Activated CD8-positive, alpha-beta memory T cell treated with anti-CD3 and anti-CD28 coated beads for 36 hours (primary cell): ENCODE results near the gene WDSUB1. TPM values are rescaled to one million over a fixed set of nuclear protein-coding genes. Genes with fewer than 3 reads are reported as not detected.

Experiments used
- CTCF ChIA-PET: fragments of 350-600 bp; sonication (Branson Sonifier 250); formaldehyde crosslinking; loops from one replicate; lab custom pipeline; 2021; ENCODE audit warnings: antibody characterized with exemption; lab: Charles Lee
- POLR2A ChIA-PET: fragments of 350-600 bp; sonication (Branson Sonifier 250); formaldehyde crosslinking; loops from one replicate; lab custom pipeline; 2021; ENCODE audit warnings: antibody characterized with exemption; lab: Charles Lee
- total RNA-seq, 2 experiments: library from RNA; stranded (reverse); gene quantifications; one replicate each; pipeline ENCODE4 v1.2.3, GENCODE V29; 2021

The WDSUB1 gene
- total RNA-seq, 2 experiments from 2014 or later, result 5.3 to 5.8 TPM

DNA sequence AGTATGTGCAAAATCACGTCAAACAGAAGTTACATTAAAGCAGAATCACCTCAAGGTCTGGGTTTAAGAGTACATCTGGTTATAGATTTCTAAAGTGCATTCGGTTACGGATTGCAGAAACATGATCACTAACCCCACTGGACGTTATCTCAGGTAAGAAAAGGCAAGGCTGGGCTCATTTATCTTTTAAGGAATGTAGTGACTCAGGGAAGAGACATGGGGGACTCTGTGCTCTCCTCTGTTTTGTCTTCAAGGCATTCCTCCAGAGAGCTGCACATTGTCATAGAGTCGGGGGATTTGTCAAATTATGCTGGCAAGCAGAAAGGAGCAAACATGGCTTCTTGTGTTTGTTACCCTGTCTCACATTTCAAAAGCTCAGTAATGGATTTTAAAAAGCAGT is 14.3 kb downstream of the WDSUB1 start:
- ChIA-PET POLR2A (no interaction called here), CTCF (no interaction called here)

DNA sequence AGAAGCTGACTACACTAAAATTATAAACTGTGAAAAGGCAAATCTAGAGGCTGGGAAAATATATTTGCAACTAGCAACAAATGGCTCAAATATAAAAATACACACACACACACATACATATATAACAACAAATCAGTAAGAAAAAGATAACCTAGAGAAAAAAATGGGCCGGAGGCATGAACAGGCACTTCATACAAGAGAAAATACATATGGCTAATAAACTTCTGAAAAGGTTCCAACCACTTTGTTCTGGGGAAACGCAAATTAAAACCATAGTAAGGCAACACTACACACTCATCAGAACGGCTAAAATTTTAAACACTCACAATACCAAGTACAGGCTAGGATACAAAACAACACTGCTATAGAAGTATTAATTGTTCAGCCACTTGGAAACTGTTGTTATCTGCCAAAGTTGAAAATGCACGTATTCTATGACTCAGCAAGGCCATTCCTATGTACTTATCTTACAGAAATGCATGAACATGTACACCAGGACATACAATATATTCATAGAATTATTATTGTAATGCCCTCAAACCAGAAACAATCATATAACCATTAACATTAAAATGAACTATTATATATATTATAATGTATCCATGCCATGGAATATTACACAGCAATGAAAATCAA is 15.6 kb downstream of the WDSUB1 start:
- ChIA-PET POLR2A (no interaction called here), CTCF (no interaction called here)

DNA sequence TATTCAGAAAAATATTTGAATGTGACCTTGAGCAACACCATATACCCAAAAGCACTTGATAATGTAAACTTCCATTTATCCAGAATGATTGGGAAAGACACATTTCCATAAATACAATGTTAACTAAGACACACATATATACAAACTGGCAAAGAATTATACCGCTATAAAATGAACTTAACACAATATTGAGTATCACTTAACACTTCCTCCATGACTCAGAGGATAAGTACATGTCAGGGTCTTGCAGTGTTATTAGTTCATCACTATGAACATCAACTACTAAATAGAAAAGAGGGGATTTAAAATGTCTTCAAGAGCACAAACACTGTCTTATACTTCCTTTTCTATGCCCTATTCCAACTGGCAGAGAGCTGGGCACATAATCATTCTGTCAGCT is 18.6 kb downstream of the WDSUB1 start:
- ChIA-PET POLR2A (no interaction called here), CTCF (no interaction called here)

DNA sequence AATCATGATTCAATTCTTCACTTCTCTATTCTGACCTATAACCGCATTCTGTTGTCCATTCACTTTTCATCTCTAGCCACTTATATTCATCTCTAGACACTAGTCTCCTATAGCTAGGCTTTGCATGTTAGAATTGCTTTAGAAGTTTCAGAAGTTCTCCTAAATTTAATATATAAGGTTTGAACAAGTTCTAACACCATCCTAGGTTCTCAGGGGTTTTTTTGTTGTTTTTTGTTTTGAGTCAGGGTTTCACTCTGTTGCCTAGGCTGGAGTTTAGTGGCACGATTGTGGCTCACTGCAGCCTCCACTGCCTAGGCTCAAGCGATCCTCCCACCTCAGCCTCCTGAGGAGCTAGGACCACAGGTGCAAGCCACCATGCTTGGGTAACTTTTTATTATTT is 19.9 kb downstream of the WDSUB1 start:
- ChIA-PET CTCF (no interaction called here), POLR2A (no interaction called here)

DNA sequence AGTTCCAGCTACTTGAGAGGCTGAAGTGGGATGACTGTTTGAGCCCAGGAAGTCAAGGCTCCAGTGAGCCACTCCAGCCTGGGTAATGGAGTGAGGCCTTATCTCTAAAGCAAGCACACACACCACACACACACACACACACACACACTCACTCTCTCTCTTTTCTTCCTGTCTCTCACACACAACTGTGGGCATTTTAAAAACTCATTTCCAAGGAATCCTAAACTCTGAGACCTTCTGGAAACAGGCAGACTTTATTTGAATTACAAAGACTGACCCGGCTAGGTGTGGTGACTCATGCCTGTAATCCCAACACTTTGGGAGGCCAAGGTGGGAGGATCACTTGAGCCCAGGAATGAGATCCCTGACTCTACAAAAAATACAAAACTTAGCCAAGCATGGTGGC is 21.3 kb downstream of the WDSUB1 start:
- POLR2A ChIA-PET, result no interaction called here
- CTCF ChIA-PET, result no interaction called here

DNA sequence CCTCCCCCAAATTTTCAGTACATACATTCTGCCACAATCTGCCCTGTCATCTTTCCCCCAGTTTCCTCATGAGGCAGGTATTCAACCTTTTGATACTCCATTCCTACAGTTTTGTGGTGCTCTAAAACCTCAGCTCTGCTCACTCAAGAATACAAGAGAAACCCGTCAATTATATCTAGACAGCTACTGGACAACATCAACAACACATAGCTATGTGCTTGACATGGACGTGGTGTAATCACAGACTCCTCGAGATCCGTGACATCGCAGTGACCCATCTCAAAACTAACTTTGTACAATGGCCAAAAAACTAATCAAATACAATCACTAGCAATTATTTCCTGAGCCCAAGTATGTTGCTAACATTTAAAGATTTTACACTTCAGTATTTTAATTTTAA is 23.6 kb downstream of the WDSUB1 start:
- ChIA-PET CTCF (no interaction called here), POLR2A (no interaction called here)

DNA sequence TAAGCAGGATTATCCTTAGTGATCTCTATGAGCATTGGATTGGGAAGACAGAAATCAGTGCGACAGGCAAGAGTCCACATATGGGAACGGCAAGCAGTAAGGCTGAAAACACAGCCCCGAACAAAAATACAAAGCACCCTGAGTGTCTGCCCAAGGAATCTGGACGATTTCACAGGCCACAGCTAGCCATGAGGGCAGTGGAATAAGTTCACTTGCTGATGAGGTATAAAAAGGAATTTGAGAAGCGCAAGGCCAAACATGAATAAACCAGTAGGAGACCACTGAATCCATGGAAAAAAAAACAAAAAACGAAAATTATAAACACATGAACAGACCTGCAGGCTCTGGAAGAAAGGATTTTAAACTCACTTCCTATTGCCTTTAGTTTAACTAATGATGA is 24.3 kb downstream of the WDSUB1 start:
- CTCF ChIA-PET, result no interaction called here
- POLR2A ChIA-PET, result no interaction called here

DNA sequence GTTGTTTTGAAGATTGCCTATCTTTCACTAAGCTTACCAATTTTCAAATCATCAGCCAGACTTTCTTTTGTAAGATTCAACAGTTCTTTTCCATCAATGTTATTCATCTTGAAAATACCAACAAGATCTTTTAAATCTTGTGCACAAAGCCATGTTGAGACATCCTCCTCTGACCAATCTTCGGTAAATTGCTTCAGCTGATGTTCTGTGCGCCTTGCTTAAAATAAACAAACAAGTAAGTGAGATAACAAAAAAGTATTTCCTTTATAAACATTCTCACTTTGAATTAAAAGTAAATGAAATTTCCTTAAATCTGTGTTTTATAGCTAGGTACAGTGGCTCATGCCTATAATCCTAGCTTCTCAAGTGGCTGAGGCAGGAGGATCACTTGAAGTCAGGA is 30.3 kb downstream of the WDSUB1 start:
- CTCF ChIA-PET, result no interaction called here
- POLR2A ChIA-PET, result no interaction called here

DNA sequence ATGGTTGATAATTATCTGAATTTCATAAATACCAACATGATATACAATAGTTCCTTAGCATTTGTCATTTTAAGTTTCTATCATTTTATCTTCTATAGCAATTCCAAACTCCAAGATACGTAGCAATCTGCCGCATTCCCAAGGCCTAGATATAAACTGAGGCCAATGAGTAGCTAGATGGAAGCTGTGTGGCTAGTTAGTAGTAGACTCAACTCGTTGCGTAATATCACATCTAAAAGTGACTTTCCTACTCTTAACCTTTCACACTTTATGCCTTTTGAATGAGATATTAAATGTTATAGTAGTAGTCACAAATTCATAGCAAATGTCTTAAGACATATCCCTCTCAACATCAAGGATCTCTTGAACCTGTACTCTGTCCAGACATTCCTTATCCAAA is 33.6 kb downstream of the WDSUB1 start:
- POLR2A ChIA-PET, result no interaction called here
- CTCF ChIA-PET, result no interaction called here

DNA sequence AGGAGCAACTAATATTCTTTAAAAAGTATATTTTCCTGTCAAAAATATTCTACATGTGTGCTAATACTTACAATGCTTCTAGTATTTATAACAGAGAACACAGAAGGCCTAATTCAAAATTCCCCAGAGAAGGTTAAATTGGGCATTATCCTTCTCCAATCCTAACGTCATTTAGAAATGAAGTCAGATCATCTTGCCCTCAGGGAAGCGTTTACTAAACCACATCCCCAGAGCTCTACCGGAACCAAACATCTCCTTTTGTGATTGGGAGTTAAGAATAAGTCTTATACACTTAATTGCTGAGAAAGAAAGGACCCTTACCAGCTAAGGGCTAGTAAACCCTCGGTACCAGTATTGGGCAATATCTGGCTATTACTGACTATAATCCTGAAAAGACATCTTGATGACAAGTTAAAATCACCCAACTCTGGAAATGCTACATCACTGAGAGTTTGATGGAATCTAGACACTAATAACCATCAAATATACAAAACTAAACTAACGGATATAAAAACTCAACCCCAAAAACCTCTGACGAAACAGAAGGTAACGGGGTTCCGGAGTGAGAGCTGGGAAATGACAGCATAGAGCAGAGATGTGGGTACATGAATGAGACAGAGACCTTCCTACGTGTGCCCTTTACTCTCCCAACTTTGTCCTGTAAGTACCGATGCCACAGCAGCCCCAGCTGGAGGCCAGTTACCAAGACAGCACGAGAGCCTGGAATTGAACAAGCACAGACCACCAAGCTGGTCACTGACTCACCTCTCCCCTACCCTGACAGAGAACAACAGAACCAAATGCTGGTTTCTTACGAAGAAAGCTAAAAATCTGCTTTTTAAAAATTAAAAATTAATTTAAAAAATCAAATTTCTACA is 35.0 kb downstream of the WDSUB1 start:
- CTCF ChIA-PET, result no interaction called here
- POLR2A ChIA-PET, result no interaction called here

DNA sequence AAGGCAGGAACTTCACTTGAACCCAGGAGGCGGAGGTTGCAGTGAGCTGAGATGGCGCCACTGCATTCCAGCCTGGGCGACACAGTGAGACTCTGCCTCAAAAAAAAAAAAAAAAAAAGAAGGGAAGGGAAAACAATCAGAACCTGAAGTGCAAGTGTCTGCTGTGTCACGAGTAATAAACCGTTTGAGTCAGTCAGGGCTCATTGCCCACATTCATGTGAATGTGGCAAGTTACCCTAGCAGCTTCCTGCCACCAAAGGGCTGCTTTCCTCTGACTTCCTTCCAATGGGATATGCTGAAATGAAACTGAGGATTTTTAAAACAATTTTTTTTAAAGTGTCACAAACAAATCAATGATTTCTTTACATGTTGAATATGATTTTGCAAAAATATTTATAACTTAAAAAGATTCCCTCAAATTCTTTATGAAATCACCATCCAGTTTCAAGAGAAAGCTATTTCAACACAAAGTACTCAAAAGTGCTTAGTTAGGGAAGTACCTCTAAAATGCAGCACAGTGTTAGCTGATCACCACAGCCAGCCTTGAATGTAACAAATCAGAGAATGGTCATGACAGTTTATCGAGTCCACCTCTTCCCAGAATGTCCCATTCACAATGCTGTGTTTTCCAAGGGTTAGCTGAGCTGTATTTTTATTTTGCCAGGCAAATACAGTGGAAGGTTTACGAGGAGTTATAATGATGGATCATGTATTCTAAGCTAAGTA is 36.4 kb downstream of the WDSUB1 start:
- POLR2A ChIA-PET, result no interaction called here
- CTCF ChIA-PET, result no interaction called here

DNA sequence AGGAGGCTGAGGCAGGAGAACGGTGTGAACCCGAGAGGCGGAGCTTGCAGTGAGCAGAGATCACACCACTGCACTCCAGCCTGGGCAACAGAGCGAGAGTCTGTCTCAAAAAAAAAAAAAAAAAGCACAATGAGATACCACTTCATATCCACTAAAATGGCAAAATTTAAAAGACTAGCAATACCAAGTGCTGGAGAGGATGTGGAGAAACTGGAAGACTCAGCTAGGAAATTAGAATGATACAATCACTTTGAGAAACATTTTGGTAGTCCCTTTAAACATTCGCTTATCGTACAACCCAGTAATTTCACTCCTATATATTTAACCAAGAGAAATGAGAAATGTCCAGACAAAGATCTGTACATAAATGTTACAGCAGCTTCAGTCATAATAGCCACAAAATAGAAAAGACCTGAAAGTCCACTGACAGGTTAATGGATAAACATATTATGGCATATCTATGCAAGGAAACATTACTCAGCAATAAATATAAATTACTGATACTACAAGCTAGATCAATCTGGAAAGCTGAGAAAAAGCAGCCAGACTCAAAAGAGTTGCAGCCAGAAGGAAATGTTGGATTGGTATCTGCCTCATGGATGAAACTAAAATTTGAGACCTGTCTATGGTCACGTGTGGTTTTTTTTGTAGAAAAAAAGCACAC is 40.0 kb downstream of the WDSUB1 start:
- ChIA-PET POLR2A (no interaction called here), CTCF (no interaction called here)

DNA sequence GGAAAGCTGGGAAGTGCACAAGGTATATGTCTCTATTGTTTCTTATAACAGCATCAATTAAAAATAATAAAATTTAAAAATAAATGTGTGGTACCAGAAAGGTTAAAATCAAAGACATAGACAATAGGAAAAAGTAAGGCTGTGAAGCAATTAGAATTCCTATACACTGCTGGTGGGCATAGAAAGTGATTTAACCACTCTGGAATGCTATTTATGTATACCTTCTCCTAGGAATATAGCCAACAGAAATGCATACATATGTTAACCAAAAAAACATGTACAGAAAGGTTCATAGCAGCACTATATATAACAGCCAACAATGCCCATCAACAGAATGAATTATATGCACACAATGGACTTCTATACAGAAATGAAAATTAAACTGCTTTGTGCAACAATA is 43.0 kb downstream of the WDSUB1 start:
- ChIA-PET POLR2A (no interaction called here), CTCF (no interaction called here)

DNA sequence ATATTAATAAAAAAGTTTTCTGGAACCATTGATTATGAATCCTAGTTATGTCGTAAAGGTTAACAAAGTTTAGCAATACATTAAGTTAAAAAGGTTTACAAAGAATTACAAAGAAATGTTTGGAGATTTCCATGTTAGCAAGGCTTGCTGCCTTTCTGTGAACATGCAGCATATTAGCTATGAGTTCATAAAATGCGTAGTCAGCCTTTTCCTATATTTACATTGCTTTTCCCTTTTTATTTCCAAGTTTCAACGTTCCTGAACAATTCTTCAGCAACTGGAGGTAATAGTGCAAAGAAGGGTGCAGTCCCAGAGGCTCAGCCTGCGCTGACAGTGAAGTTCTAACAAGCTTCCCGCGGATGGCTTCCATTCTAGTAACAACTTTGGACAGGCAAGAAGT is 51.6 kb downstream of the WDSUB1 start:
- CTCF ChIA-PET, result no interaction called here
- POLR2A ChIA-PET, result no interaction called here

DNA sequence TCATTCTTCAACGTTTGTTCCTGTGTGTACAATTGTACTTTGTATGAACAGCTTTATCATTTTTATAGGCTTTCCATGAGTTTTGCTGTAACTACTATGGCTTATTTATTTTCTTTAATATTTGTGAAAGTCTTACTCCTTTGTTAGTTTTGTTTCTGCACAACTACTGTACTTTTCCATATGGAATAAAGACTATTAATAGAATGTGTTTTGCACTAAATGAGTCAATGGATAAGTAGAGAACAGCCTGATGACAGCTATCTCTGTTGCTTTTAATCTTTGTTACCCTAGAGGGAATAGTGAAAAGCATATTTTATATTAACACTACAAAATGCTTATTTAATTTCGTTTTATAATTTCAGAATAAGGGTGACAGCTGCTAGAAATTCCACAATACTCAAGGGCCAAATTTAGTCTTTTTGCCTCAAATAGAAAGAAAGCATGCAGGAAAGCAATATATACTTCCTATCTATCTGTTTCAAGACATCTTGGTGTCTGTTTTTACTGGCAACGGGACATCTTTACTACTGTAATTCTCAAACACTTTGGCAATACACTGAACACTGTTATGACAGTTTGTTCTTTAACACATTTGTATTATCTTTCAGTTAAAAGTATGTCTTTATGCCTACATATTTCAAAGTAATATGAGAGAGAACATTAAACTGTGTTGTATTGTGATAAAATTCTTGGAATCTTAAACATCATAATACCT is 53.9 kb downstream of the WDSUB1 start:
- POLR2A ChIA-PET, result no interaction called here
- CTCF ChIA-PET, result no interaction called here

DNA sequence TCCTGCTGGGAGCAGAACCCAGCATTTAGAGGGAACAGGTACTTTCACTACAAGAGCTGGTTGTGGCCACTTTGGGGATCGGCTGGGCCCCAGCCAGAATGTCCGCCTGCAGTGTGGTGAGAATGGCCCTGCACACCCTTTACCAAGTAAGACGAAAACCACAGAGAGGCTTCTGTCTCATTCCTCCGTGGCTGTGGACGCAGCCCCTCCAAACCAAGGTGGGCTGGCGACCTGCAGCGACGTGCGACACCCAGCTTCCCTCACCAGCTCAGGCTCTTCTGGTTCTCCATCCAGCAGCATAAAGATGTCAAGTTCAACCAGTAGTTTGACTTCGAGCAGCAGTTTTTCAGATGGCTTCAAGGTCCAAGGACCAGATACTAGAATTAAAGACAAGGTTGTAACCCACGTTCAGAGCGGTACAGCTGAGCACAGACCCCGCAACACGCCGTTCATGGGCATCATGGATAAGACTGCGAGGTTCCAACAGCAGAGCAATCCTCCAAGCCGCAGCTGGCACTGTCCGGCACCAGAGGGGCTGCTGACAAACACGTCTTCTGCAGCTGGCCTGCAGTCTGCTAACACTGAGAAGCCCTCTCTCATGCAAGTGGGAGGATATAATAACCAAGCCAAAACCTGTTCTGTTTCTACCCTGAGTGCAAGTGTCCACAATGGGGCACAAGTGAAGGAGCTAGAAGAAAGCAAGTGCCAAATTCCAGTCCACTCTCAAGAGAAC is 56.2 kb downstream of the WDSUB1 start:
- ChIA-PET CTCF (no interaction called here), POLR2A (no interaction called here)

DNA sequence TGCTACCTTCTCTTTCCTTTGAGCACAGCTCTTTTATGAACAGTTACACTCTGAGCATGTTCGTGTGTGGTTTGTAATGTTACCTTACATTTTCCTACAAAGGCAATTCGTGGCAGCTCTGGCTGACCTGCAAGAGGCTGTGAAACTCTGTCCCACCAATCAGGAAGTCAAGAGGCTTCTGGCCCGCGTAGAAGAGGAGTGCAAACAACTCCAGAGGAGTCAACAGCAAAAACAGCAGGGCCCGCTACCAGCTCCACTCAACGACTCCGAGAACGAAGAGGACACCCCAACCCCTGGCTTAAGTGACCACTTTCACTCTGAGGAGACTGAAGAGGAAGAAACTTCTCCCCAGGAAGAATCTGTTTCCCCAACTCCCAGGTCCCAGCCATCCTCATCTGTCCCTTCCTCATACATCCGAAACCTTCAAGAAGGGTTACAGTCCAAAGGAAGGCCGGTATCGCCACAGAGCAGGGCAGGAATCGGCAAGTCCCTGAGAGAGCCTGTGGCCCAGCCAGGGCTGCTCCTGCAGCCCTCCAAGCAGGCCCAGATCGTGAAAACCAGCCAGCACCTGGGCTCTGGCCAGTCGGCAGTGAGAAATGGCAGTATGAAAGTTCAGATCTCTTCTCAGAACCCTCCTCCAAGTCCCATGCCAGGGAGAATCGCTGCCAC is 56.9 kb downstream of the WDSUB1 start:
- ChIA-PET CTCF (no interaction called here), POLR2A (no interaction called here)

DNA sequence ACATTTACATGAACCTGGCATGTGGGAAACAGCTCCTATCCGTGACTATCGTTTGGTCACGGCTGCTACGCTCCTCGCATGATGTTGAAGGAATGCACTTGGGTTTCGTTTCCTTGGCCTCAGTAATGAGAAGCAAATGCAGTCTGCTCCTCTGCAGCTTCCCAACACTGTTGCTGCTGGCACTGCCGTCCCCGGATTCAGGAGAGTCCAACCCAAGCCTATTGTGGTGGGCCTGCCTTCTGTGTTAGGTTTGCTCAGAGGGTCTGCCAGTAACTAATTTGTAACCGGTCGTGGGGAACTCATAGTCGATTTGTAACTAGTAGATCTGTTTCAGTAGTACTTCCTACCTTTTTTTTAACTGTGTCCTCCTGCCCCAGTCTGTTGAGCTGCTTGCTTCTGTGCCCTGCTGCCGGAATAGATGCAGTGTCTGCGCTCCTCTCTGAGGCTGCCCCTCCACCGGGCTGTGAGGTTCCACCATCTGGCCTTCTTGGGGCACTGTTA is 58.4 kb downstream of the WDSUB1 start:
- ChIA-PET POLR2A (no interaction called here), CTCF (no interaction called here)
